ENCODE measurements around the gene NBEA.

NBEA gene

DNA sequence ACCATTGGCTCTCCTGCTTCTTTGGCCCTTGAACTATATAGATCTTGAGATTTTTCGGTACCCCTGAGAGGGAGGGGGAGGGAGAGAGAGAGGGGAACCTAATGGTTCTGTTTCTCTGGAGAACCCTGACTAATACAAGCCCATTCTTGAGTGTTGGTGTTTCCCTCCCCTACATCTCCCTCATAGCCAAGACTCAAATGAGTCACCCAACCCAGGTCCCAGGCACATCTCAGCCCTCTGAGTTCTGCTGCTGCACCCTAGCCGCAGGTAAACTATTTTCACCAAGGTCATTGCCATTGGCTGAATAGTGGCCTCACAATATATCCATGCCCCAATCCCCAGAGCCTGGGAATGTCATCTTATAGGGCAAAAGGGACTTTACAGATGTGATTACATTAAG lies 760.2 kb downstream of the NBEA start:
- Histone ChIP-seq H3K9me3 (replicated peaks in 1 of 11) (no peaks in the 10 kb centered on the region), H3K4me3 (no peak overlapping the region), H3K36me3 (no peaks in the 10 kb centered on the region), H3K27ac (no peak overlapping the region), H3K4me2 (no peak overlapping the region), H3K4me1 (no peaks in the 10 kb centered on the region), H3K27me3 (no peaks in the 10 kb centered on the region), H4K20me1 (no peaks in the 10 kb centered on the region), H3K9ac (no peak overlapping the region)
- TF ChIP-seq Cebpa-rat (IDR thresholded peaks at IDR 0.05): no peak

DNA sequence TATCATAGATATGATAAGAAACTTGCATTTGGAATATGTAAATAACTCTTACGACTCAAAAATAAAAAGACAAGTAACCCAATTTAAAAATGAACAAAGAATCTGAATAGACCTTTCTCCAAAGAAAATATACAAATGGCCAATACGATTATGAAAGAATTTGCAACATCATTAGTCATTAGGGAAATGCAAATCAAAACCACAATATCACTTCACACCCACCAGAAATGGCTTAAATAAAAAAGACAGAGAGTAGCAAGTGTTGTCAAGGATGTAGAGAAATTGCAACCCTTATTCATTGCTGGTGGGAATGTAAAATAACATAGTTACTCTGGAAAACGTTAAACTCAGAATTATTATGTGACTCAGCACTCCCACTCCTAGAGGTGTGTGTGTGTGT lies 761.0 kb downstream of the NBEA start:
- Histone ChIP-seq H3K4me1 (no peaks in the 10 kb centered on the region), H3K27me3 (no peaks in the 10 kb centered on the region), H4K20me1 (no peaks in the 10 kb centered on the region), H3K36me3 (no peaks in the 10 kb centered on the region), H3K4me2 (no peak overlapping the region), H3K4me3 (no peak overlapping the region), H3K9ac (no peak overlapping the region), H3K9me3 (replicated peaks in 1 of 11) (no peaks in the 10 kb centered on the region), H3K27ac (no peak overlapping the region)
- TF ChIP-seq Cebpa-rat (IDR thresholded peaks at IDR 0.05): no peak

GRCh38 chr13:35704331-35704730 lies 762.3 kb downstream of the NBEA start:
- TF ChIP-seq Cebpa-rat (IDR thresholded peaks at IDR 0.05): no peak
- H3K4me2 ChIP-seq: no peak overlapping the region

DNA sequence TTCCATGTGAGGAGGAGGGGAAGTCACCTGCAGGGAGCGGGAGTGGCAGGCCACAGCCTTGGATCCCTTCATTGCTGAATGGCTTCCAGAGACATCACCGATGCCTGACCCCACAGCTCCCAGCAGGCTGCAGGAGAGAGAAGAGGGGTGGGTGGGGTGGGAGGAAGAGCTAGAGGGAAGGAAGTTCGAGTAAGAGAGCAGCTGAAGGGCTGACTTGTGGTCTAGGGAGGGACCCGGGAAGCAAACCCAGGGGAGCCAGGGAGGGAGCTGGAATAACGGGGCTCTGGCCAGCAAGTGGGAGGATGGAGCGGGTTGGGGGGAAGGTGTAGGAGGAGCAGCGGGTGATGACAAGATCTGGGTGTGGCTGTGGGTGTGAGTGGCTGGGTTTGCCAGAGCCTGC lies 764.2 kb downstream of the NBEA start:
- H3K27ac ChIP-seq: no peak overlapping the region
- no peaks in the 10 kb centered on the region for H3K27me3 ChIP-seq
- H3K4me2 ChIP-seq: no peak overlapping the region
- no peaks in the 10 kb centered on the region for H3K36me3 ChIP-seq
- TF ChIP-seq Cebpa-rat (IDR thresholded peaks at IDR 0.05): no peak
- no peaks in the 10 kb centered on the region for H4K20me1 ChIP-seq
- H3K9me3 ChIP-seq (replicated peaks in 1 of 11): no peaks in the 10 kb centered on the region
- no peak overlapping the region for H3K9ac ChIP-seq
- H3K4me1 ChIP-seq: no peaks in the 10 kb centered on the region
- H3K4me3 ChIP-seq: no peak overlapping the region

More at GRCh38 chr13:35704331-35704730, 762.3 kb downstream of the NBEA start:
- Histone ChIP-seq H3K9ac (no peak overlapping the region), H3K4me1 (no peaks in the 10 kb centered on the region), H3K4me3 (no peak overlapping the region), H3K27ac (no peak overlapping the region), H3K9me3 (replicated peaks in 1 of 11) (no peaks in the 10 kb centered on the region), H4K20me1 (no peaks in the 10 kb centered on the region), H3K27me3 (no peaks in the 10 kb centered on the region), H3K36me3 (no peaks in the 10 kb centered on the region)

DNA sequence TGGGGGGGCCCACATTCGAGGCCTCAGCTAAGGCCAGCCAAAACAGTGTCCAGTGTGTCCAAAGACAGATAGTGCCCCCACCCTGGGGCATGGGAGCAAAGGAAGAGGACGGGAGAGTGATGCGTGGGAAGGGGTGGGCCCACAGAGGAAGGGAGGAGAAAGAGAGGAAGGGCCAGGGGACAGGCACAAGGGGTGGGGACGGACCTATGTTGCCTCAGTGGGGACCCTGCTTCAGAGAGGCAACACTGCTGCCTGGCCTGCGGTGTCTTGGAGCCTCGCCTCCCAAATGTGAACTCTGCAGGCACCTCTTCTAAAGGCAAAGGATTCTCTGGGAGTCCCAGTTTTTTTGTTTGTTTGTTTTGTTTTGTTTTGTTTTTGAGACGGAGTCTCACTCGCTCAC lies 764.7 kb downstream of the NBEA start:
- no peak for TF ChIP-seq Cebpa-rat (IDR thresholded peaks at IDR 0.05)
- no peaks in the 10 kb centered on the region for H3K27me3 ChIP-seq
- H3K9ac ChIP-seq: no peak overlapping the region
- no peaks in the 10 kb centered on the region for H3K4me1 ChIP-seq
- H3K9me3 ChIP-seq (replicated peaks in 1 of 11): no peaks in the 10 kb centered on the region
- no peaks in the 10 kb centered on the region for H4K20me1 ChIP-seq
- H3K27ac ChIP-seq: no peak overlapping the region
- H3K4me2 ChIP-seq: no peak overlapping the region
- H3K36me3 ChIP-seq: no peaks in the 10 kb centered on the region
- no peak overlapping the region for H3K4me3 ChIP-seq

- no peaks in the 10 kb centered on the region for H3K9me3 ChIP-seq (replicated peaks in 1 of 11)
- H3K36me3 ChIP-seq: no peaks in the 10 kb centered on the region
- no peak overlapping the region for H3K27ac ChIP-seq
- H3K27me3 ChIP-seq: no peaks in the 10 kb centered on the region
- H4K20me1 ChIP-seq: no peaks in the 10 kb centered on the region; a peak in 1 of 22 replicates
- no peak overlapping the region for H3K9ac ChIP-seq
- TF ChIP-seq Cebpa-rat (IDR thresholded peaks at IDR 0.05): no peak
- peaks cover 0 to 6% (median 2%) of the 10 kb centered on the region in 10 experiments; a peak in 4 of 20 replicates for H3K4me1 ChIP-seq
- no peak overlapping the region for H3K4me3 ChIP-seq
- no peak overlapping the region for H3K4me2 ChIP-seq
These were observed 769.8 kb downstream of the NBEA start for GRCh38 chr13:35711909-35712308.

- H3K4me2 ChIP-seq: peak overlapping the region in 1 of 11 experiments; percentile 15; a peak in 2 of 22 replicates
- TF ChIP-seq Cebpa-rat (IDR thresholded peaks at IDR 0.05): no peak
These were observed 771.1 kb downstream of the NBEA start for GRCh38 chr13:35712907-35713761.

DNA sequence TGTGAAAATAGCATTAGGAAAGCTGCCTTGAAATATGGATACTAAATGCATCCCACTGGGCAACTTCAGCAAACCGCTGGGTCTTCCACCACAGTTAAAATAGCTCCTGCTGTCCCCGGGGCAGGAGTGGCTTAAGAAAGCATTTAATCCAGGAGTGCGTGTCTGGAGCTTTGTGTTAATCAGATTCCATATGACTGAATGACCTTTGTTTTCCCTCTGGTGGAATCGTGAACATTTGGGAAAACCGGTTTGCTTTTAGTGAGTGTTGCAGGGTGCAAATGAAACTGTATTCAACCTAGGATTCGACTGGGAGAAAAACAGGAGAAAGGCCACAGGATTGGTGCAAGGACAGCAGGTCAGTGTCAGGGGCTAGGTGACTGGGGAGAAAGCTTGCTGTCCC lies 772.1 kb downstream of the NBEA start:
- no peak for TF ChIP-seq Cebpa-rat (IDR thresholded peaks at IDR 0.05)
- no peaks in the 10 kb centered on the region; a peak in 1 of 22 replicates for H4K20me1 ChIP-seq
- no peak overlapping the region for H3K9ac ChIP-seq
- no peaks in the 10 kb centered on the region for H3K36me3 ChIP-seq
- H3K9me3 ChIP-seq (replicated peaks in 1 of 11): no peaks in the 10 kb centered on the region
- H3K27ac ChIP-seq: no peak overlapping the region
- H3K27me3 ChIP-seq: no peaks in the 10 kb centered on the region
- no peak overlapping the region for H3K4me3 ChIP-seq
- H3K4me2 ChIP-seq: 0 out of 22 replicates have a peak overlapping the region, but pooled peaks of 2 of the 11 experiments have one; percentile 21 to 33
- H3K4me1 ChIP-seq: peaks cover 0 to 6% (median 2%) of the 10 kb centered on the region in 10 experiments; a peak in 4 of 20 replicates

More at GRCh38 chr13:35712907-35713761, 771.1 kb downstream of the NBEA start:
- Histone ChIP-seq H3K9ac (no peak overlapping the region), H4K20me1 (no peaks in the 10 kb centered on the region; a peak in 1 of 22 replicates), H3K36me3 (no peaks in the 10 kb centered on the region), H3K9me3 (replicated peaks in 1 of 11) (no peaks in the 10 kb centered on the region), H3K4me1 (peaks cover 0 to 6% (median 2%) of the 10 kb centered on the region in 10 experiments; a peak in 4 of 20 replicates), H3K27ac (no peak overlapping the region), H3K4me3 (no peak overlapping the region), H3K27me3 (no peaks in the 10 kb centered on the region)

- Histone ChIP-seq H3K27me3 (no peaks in the 10 kb centered on the region), H3K4me3 (no peak overlapping the region), H3K36me3 (no peaks in the 10 kb centered on the region), H3K9ac (no peak overlapping the region), H4K20me1 (no peaks in the 10 kb centered on the region; a peak in 1 of 22 replicates), H3K27ac (no peak overlapping the region), H3K4me2 (peak overlapping the region in 3 of 11 experiments; percentile 8 to 33 (median 21); a peak in 1 of 22 replicates), H3K9me3 (replicated peaks in 1 of 11) (no peaks in the 10 kb centered on the region), H3K4me1 (peaks cover 0 to 6% (median 2%) of the 10 kb centered on the region in 10 experiments; a peak in 4 of 20 replicates)
- TF ChIP-seq Cebpa-rat (IDR thresholded peaks at IDR 0.05): no peak
These were observed 772.7 kb downstream of the NBEA start for GRCh38 chr13:35714588-35715377.
